Cardiac septum (tissue), 1 donor: ENCODE results near the gene CMTM7. TPM values are rescaled to one million over a fixed set of nuclear protein-coding genes. Genes with fewer than 3 reads are reported as not detected.

ENCODE experiments used
- DNase-seq: peaks from one replicate; pipeline ENCODE4 v3.0.0-alpha.2; 2020; ENCODE audit warnings: low spot score
- intact Hi-C: fragments of 100-400 bp; cut with DNase I; formaldehyde crosslinking; loops from one replicate; pipeline ENCODE4 v1.14.0; 2022
- total RNA-seq: library from RNA; stranded (reverse); fragmentation: NEBNext Ultra II Directional; extraction: Animal tissue kit (Norgen Biotek cat#: 25700); gene quantifications from one replicate; pipeline ENCODE4 v1.2.1, GENCODE V29; 2021
- donor health status: DM: no; HTN: no; CAD: no.

The CMTM7 gene
- total RNA-seq, 1 donor from 2014 or later = 4.0 TPM

DNA sequence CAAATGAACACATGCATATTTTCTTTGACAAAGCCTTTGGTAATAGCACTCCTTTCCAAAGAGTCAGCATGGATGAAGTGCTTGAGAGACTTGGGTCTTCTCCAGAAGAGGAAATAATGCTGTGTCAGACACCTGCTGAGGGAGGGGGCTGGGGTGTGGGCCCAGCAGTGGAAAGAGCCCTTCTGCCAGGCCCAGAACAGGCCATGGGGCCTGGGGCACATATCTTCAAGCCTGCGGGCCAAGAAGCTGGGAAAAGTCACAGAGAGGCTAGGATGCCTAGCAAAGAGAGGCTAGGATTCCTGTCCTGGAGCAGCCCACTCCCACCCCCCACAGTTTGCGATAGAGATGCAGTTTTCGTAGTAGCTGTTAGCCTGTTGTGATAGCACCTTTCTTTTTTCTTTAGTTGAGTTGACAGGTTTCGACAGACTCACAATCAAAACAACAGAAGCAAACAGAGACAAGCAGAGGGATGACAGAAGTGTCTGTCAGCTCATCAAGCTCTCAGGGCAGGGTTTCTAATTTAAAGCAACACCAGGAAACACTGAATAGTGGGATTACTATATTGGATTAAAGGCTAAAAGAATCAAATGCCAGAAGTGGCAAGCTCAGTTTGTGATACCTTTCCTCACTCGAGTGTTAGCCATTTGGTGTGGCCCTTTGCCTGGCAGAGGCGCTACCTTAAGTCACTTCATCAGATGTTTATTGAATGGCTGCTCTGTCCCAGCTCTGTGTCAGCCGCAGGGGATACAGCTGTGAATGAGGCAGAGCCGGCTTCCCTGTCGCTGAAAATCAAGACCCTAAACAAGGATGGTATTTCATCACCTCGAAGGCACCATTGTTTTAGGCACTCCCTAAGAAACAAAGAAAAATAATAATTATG lies 19.0 kb downstream of the CMTM7 start:
- intact Hi-C loops = no loop called here
- no peak for DNase-seq

DNA sequence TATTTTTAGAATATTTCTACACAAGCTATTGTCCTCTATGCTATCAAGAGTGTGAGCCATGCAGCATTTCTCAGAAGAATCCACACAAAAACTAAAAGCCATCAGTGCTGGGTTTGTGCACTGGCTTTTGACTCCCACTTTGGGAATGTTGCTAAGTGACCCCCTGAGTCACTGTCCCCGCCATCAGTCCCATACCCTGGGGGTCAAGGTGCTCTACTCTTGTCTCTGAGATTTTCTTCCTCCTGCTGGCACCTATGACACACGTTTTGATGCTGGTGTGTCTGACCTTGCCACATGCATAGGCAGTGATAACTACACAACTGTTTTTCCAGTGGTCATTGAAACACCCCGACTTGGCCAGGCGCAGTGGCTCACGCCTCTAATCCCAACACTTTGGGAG lies 19.8 kb downstream of the CMTM7 start:
- intact Hi-C loops = no loop called here
- no peak for DNase-seq

DNA sequence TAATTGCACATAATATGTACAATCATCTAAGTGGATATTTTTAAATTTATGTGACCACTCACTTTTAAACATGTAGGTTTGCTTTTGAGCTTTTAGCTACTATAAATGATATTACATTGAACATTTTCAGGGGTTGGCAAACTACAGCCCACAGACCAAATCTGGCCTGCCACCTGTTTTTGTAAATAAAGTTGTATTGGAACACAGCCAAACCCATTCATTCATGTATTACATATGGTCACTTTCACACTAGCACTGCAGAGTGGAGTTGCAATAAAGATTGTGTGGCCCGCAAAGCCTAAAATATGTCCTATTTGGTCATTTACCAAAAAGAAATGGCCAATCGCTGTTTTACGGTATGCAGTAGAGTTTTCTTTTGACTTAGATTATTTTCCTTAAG lies 21.2 kb downstream of the CMTM7 start:
- intact Hi-C loops = no loop called here
- DNase-seq = no peak

GRCh38 chr3:32413845-32414521 lies 22.3 kb downstream of the CMTM7 start:
- intact Hi-C loops = no loop called here
- DNase-seq = no peak

GRCh38 chr3:32414522-32415202 lies 23.0 kb downstream of the CMTM7 start:
- no peak for DNase-seq
- intact Hi-C loops = no loop called here

DNA sequence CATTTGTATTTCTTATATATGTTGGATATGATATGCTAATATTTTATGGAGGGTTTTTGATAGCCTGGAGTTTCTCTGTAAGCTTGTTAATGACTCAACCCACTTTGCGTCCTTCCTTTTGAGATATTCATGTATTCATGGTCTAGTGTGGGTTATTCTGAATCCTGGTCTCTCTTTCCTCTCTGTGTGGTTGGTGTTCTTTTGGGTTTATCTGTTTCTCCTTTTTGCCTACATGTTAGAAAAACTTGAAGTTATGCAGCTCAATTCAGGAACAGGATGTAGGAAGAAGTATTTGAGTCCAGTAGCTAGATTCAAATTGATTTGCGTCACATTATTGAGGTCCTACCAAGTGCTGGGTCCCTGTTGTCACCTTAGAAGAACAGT lies 28.1 kb downstream of the CMTM7 start:
- no peak for DNase-seq
- intact Hi-C loops = no loop called here

GRCh38 chr3:32420126-32421038 lies 28.7 kb downstream of the CMTM7 start:
- no peak for DNase-seq
- intact Hi-C loops = no loop called here

DNA sequence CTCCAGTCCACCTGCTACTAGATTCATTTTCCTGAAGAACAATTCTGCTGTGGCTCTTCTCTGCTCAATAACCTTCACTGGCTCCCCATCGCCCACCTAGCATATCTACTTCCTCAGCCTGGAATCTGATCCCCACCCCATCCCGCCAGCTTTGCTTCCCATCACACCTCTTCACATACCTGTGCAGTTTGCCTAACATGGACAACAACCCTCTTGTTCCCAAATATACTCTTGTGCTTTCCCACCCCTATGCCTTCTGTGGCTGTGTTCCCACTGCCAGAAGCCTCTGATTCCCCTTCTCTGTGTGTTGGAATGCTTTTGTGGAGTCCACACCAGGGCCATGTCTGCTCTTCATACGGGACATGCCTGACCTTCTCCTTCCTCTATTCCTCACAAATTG lies 29.5 kb downstream of the CMTM7 start:
- no peak for DNase-seq
- intact Hi-C loops = no loop called here

DNA sequence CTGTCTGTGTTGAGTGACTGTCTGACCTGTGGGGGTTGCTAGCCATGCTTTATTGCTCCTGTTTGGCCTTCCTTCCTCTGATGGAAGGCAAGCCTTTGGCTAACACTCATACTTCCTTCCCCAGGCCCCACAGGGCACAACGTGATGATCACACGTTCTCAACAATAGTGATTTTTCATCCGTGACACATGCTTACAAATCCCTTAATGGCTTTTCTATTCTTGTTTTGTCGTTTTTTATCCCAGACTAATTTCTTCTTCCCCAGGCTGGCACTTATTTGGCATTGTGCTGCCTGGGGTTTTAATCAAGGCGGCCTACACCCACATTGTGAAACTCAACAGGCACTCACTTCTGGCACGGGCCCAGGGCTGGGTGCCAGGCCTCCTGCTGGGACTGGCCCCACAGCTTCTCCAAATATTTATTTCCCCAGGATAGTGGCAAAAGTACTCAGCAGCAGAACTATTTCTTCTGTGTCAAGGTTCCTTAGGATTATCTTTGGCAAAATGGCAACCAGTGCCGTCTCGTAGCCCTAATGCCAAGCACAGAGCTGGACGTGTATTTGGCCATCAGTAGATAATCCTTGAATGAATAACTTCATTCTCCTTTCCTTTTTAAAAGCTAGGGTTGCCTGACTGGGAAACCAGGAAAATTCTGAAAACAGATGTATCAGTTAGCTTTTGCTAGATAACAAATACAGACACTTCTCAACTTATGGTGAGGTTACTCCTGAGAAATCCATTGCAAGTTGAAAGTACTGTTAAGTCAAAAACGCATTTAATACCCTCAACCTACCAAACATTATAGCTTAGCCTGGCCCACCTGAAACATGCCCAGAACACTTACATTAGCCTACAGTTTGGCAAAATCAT lies 30.6 kb downstream of the CMTM7 start:
- DNase-seq = peak; percentile 90
- intact Hi-C loops = no loop called here

DNA sequence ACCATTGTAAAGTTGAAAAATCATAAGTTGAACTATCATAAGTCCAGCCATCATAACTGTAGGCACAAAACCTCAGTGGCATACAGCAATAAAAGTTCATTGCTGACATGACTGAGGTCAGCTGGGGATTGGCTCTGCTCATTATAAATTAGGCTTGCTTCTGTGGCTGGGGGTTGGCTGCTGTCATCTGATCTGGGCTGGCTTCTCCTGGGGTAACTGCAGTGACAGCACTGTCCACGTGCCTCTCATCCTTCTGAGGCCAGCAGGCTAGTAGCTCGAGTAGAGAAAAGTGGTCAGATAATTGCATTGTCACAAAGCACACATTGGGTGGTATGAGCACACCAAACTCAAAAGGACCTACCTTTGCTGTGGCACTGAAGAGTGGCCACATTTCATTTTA lies 31.3 kb downstream of the CMTM7 start:
- no peak for DNase-seq
- intact Hi-C loops = no loop called here

DNA sequence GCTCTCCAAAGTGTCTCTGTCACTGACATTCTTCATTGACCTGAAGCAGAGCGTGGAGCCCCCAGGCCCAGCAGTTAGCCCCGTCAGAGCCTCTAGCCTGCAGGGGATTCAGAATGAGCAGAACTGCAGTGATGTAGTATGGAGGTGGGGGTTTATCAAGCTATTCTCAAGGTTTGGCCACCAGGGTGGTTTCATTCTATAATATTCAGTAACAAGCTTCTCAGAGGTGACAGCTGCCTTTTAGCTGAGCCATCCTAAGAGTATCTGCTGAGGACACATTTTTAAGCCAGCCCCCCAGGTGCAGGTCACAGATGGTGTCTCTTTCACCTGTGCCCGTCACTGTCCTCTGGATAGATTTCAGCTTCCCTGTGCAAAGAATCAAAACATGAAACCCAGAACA lies 31.9 kb downstream of the CMTM7 start:
- intact Hi-C loops = no loop called here
- DNase-seq = no peak

GRCh38 chr3:32423956-32424557 lies 32.4 kb downstream of the CMTM7 start:
- intact Hi-C loops = no loop called here
- no peak for DNase-seq

- intact Hi-C loops = no loop called here
- no peak for DNase-seq
Observed at GRCh38 chr3:32424581-32425250, 33.1 kb downstream of the CMTM7 start.

DNA sequence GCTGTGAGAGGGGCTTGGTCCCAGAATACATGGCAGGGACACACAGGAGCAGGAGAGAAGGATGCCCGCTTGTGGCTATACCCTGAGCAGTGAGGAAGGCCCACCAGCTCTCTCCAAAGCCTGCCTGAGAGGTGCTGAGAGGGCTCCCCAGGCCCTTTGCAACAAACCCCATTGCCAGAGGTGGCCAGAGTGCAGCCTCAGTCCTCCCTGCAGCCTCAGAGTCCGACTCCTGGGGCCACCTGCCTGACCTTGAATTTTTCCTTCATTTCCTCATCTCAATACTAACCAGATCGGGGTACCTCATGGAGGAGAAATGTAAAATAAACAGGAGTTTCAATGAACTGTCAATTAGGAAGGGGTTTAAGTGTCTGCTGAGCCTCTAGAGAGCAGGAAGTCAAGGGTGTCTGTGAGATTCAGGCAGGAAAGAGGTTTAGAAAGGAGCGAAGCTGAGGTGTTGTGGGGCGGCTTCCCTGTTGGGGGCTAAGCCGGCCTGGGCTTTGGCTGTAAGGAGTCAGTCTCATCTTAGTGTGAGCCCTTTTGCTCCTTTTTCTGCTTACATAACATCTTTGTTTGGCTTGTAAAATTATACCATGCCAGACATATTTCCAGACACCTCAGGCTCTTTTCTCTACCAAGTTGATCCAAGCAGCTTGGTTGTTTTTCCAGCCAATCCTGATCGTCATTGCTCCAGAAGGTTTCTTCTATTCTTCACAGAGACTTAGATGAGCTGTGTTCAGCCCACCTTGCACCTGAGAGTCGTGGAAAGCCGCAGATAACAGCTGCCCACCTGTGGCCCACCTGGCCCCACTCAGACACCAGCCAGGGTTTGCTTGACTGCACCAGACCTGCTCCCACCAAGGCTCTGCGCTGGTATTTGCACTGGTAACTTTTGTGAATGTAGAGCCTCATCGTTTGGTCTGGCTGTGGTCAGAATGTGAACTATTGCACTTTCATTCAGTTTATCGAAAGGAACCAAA lies 36.7 kb downstream of the CMTM7 start:
- intact Hi-C loops = no loop called here
- DNase-seq = no peak

- intact Hi-C loops = no loop called here
Observed at GRCh38 chr3:32430900-32431299, 39.2 kb downstream of the CMTM7 start.

DNA sequence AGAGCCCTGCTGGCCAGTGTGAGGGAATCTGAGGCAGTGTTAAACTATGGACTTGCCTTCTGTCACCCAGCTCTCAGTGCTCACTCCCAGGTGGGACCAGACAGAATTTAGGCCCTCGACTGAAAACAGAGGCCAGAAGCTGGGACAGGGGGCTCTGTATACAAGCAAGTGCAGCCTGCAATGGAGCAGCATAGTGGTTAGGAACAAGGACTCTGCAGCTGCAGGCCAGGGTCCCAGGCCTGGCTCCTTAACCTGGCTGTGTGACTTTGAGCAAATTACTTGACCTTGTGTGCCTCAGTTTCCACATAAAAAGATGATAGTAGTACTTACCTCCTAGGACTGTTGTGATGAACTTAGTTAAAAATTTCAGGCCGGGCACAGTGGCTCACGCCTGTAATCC lies 39.8 kb downstream of the CMTM7 start:
- DNase-seq = no peak
- intact Hi-C loops = no loop called here

More at GRCh38 chr3:32430900-32431299, 39.2 kb downstream of the CMTM7 start:
- no peak for DNase-seq
